Activated CD8-positive, alpha-beta memory T cell treated with anti-CD3 and anti-CD28 coated beads, Interleukin-2, amount 50 U/mL, for 1 hour (primary cell): Measurements from ENCODE around the gene CAPN15.
"Not testable (repeated sequence)": the region's sequence is repeated elsewhere in the genome, so short reads cannot be mapped to it uniquely, and the experiment has no call there.

Experiments used
- DNase-seq: peaks from one replicate; pipeline ENCODE4 v3.0.0-alpha.2; 2020; ENCODE audit errors: extremely low read depth

CAPN15 gene

DNA sequence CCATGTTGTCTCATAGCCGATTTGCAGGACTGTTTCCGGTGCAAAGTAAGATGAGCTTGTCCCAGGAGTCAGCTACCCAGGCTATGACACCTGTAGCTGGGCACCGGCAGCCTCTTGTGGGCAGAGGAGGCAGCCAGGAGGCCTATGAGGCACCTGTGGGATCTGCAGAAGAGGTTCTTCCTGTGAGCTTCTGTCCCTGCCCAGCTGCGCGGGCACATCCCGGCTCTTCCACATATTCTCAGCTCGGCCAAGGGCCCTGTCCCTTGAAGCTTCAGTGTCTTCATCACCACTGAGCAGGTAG lies 21.3 kb upstream of the CAPN15 start:
- DNase-seq = no peak

- not testable (repeated sequence) for DNase-seq
Measured at GRCh38 chr16:507527-507926, 20.0 kb upstream of the CAPN15 start.

DNA sequence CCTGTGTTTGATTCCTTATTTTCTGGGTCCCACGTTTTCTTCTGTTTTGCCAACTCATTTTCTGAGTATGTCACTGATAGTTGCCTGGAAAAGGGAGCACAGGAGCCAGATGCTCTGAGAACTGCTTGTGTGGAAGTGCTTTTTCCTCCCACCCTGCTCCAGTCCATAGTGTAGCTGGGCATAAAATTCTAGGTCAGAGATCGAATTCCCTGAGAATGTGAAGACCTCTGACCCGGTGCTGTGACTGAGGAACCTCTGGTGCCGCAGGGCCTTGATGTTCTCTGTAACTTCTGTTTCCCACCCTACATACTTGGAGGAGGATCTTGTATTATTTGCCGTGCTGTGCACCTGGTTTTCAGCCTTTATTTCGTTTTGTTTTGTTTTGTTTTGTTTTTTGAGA lies 19.5 kb upstream of the CAPN15 start:
- DNase-seq = no peak

GRCh38 chr16:508884-509736 lies 18.4 kb upstream of the CAPN15 start:
- DNase-seq = no peak

- DNase-seq = no peak
Measured at GRCh38 chr16:510066-510825, 17.3 kb upstream of the CAPN15 start.

GRCh38 chr16:512802-513201 lies 14.7 kb upstream of the CAPN15 start:
- DNase-seq = no peak

DNA sequence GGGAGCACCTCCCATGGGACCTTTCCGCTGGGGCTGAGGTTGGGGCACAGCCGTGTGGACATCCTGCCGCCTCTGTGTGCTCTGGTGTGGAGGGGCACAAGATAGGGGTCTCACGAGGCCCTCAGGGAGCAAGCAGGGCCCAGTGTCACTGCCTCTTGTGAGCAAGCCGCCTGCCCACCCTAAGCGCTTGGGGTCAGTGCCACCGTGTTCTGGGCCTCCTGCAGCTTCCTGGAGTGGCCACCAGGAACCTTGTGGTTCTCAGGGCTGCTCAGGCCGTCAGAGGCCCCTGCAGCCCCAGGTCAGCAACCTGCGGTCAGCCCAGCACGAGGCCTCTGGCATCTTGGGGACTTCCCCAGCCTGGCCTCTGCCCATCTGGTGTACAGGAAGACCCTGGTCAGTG lies 13.6 kb upstream of the CAPN15 start:
- DNase-seq = no peak

DNA sequence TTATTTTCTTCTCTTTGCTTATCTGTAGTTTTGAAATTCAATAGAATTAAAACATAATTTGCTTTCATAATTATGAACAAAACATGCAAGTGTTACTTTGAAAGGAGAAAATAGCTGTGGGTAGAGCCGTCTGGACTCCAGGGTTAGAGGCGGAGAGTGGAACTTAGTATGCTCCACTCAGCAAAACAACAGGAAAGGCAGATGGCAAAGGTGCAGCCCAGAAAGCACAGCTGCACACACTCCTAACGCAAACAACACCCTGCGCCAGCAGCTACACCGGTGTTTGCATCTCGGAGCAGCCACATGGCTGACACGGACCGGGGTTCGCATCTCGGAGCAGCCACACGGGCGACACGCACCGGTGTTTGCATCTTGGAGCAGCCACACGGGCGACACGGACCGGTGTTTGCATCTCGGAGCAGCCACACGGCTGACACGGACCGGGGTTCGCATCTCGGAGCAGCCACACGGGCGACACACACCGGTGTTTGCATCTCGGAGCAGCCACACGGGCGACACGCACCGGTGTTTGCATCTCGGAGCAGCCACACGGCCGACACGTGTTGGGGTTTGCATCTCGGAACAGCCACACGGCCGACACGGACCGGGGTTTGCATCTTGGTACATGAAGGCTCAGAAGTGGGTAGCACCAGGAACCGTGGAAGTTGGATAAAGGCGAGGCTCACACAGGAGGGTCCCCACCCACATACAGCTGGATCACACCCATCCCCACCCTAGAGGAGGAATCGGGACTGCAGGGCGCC lies 12.2 kb upstream of the CAPN15 start:
- DNase-seq = no peak

- no peak for DNase-seq
Measured at GRCh38 chr16:515939-516226, 11.6 kb upstream of the CAPN15 start.

DNA sequence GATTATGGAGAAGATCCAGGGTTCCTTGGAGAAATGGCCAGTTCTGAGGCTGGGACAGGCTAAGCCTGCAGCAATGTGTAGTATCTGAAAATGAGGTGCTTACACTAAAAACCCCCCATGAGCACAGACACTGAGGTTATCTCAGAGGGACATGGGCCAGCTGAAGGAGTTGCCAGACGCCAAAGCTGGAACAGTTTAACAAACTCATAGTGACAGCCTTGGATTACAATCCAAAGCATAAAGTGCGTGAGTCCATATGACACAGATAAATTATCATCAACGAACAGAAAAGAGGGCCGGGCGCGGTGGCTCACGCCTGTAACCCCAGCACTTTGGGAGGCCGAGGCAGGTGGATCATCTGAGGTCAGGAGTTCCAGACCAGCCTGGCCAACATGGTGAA lies 11.2 kb upstream of the CAPN15 start:
- no peak for DNase-seq

GRCh38 chr16:518858-519257 lies 8.7 kb upstream of the CAPN15 start:
- no peak for DNase-seq

- DNase-seq = no peak
Measured at GRCh38 chr16:519425-519824, 8.1 kb upstream of the CAPN15 start.

- no peak for DNase-seq
Measured at GRCh38 chr16:519841-520687, 7.4 kb upstream of the CAPN15 start.

DNA sequence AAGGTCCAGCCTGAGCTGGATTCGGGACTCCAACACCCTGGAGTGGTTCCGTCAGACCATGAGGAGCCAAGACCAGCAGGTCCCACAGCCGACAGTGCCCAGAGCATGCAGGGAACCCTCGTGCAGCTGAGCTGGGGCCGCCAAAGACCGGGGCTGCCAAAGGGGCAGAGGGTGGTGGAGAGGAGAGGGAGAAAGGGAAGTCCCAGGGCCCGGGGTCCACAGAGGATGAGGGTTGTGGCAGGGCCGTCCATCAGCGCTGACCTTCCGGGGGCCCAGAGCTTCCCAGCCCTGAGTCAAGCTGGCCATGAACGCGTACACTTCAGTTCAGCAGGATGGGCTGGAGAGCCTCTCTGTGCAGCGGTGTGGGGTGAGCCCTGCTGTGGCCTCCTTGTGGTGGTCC lies 6.7 kb upstream of the CAPN15 start:
- DNase-seq = no peak

DNA sequence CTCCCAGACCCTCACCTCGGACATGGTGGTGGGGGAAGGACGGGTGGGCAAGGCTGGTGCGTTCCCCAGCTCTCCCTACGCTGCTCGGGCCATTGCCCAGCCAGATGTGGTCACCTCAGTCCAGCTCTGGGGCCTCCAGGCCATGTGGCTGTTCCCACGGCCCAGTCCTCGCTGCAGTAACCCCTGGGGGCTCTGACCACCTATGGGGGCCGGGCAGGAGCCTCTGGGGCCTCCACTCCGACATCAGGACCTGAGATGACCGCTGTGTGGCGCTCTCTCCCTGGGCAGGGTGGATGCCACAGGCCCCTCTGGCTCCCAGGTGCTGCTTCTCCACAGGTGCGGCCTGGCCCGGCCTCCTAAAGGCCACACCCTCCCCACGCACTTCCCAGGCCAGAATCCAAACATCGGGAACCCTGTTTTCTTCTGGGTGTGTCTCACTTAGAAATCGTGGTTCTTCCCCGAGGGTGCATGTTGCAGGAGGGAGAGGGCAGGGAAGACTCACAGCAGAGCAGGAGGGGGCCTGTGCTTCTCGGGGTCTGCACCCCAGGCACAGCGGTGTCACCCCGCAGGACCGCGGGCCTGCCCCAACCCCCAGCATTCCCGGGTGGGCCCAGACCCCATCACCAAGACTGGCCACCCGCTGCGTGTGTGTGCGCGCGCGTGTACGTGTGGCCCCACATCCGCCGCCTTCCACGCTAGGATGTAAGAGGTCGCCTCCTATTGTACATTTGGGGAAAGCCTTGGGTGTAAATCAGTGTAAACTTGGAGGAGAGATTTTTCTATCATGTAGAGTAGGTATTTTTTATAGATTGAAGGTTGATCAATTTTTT lies 5.9 kb upstream of the CAPN15 start:
- DNase-seq = no peak

GRCh38 chr16:522320-523096 lies 5.0 kb upstream of the CAPN15 start:
- DNase-seq = no peak

DNA sequence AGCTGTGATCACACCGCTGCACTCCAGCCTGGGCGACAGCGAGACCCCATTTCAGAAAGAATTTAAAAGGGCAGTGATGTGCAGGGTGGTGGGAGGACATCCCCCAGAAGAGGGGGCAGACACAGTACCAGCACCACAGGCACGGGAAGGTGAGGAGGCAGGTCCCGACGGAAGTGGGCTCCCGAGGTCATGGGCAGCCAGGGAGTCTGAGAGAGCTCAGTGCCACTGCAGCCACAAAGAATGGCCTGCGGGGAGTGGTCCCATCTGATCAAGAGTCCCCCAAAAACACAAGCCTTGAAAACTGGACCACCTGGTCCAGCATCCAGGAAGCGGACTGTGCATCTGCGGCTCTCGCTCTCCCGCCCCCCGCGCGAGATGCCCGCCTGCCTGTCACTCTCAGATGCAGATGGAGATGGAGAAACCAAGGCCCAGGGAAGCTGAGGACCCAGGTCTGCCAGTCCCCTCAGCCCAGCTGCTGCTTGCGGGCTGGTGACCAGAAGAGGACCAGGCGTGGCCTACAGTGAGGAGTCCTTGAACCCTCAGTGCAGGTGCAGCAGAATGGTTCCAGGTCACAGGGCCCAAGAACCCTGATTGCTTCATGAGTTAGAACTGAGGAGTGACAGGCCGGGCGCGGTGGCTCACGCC lies 4.3 kb upstream of the CAPN15 start:
- no peak for DNase-seq

DNA sequence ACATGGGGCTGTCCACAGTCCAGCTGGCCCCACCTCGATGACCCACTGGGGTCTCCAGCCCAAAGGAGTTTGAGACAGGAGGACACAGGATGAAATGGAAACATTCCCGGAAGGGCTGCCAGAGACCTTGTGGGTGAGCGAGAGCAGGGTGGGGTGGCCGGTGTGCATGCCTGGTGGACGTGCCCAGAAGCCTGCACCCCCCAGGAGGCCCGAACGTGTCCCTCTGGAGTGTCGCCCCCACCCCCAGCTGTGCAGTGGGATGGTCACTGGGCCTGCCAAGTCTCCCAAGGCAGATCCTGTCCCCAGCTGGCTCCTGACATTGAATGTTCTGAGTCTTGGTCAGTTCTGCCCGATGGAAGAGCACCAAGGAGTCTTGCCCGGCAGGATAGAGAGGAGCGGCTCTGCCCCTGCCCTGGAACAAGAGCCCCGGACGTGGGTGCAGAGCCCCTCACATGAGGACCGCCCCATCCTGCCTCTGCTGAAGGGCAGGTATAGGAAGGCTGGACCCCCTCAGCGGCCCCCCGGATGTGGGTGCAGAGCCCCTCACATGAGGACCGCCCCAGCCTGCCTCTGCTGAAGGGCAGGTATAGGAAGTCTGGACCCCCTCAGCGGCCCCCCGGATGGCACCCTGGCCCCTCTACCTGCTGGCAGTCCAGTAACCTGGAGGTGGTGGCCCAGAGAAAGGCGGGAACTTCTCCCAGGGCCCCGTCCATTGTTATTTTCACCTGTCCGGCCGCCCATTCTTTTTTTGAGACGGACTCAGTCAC lies 3.1 kb upstream of the CAPN15 start:
- DNase-seq = no peak

DNA sequence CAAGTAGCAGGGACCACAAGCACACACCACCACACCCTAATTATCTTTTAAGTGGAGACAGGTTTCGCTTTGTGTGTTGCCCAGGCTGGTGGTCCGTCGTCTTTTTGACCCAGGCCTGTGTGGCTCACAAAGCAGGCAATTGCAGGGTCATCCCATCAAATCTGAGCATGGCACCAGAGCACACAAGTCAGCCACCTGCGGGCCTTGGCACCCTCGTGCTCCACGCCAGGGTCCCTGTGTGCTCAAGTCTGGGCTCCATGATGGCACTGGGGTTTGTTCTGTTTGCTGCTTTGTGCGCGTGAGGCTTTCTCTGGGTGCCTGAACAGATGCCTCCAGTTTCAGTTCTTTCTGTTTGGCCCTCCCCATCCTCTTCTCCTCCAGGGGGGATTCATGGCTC lies 2.4 kb upstream of the CAPN15 start:
- no peak for DNase-seq
